HepG2 (cell line): ENCODE results near the gene DNAJA3. TPM values are rescaled to one million over a fixed set of nuclear protein-coding genes. Genes with fewer than 3 reads are reported as not detected.

Experiments used
- ATAC-seq: fragments of 200-7000 bp; cut with Tn5 transposase; 3 replicates; pipeline ENCODE4 v1.9.1; 2020; ENCODE audit warnings: mild to moderate bottlenecking, moderate library complexity
- BruUV-seq: library from RNA; stranded (reverse); fragments of 400-500 nt; replicated peaks from 2 replicates; lab custom pipeline; 2021; lab: Mats Ljungman, UMichigan
- CTCF ChIA-PET: fragments of 300-600 bp; formaldehyde crosslinking; extraction: SDS; loops from one replicate; lab custom pipeline; 2021; ENCODE audit warnings: low total read pairs, inconsistent platforms, low intra/inter-chr PET ratio; lab: Yijun Ruan, JAX
- POLR2A ChIA-PET: fragments of 350-600 bp; sonication (Branson Sonifier 250); formaldehyde crosslinking; loops from one replicate; lab custom pipeline; 2020; ENCODE audit warnings: antibody characterized with exemption, inconsistent platforms; lab: Yijun Ruan, JAX
- DNase-seq: peaks from one replicate; pipeline ENCODE4 v3.0.0-alpha.2; 2015; ENCODE audit warnings: low spot score
- FAIRE-seq: peaks from 3 replicates; lab custom pipeline; 2011; peaks lifted over from hg19 to GRCh38; lab: Jason Lieb, UNC
- H2AFZ ChIP-seq: one replicate; pipeline ENCODE4 v1.6.1; 2011; ENCODE audit warnings: low read length, inconsistent platforms
- H3K27ac ChIP-seq: fragments of 300-600 bp; 3 replicates; pipeline ENCODE4 v1.8.0; 2011; ENCODE audit warnings: mixed run types, mild to moderate bottlenecking, mixed read lengths, low read length, inconsistent platforms; ENCODE audit not compliant: insufficient read depth; ENCODE audit errors: extremely low read length
- H3K27me3 ChIP-seq, 2 experiments: fragments of 200-600 bp in 1 of 2; 2 replicates in 1 of 2; 3 replicates in 1 of 2; pipeline versions ENCODE4 v1.6.0 to v1.8.0; 2011; ENCODE audit warnings: low read length in 2 of 2, mild to moderate bottlenecking in 2 of 2, moderate library complexity in 2 of 2, inconsistent platforms in 1 of 2; ENCODE audit not compliant: insufficient read depth in 2 of 2, control insufficient read depth in 1 of 2
- H3K36me3 ChIP-seq, 2 experiments: fragments of 200-600 bp in 1 of 2; replicated peaks in 1 of 2; 2 replicates in 1 of 2; 3 replicates in 1 of 2; pipeline versions ENCODE4 v1.5.1 to v1.8.0; 2011; ENCODE audit warnings: low read length in 2 of 2, inconsistent platforms in 1 of 2; ENCODE audit not compliant: insufficient read depth in 2 of 2, control insufficient read depth in 1 of 2
- H3K4me1 ChIP-seq: 2 replicates; pipeline ENCODE4 v1.5.1; 2012; ENCODE audit warnings: low read length, inconsistent platforms; ENCODE audit not compliant: insufficient read depth
- H3K4me2 ChIP-seq: 2 replicates; pipeline ENCODE4 v1.6.0; 2011; ENCODE audit warnings: low read depth, low read length, inconsistent platforms
- H3K4me3 ChIP-seq, 3 experiments: fragments of 200-600 bp in 1 of 3; sonication (generic), shearing (Covaris generic) in 1 of 3; replicated peaks in 1 of 3; 2 replicates each; pipeline ENCODE4 v1.5.1; 2011 to 2016; ENCODE audit warnings: low read length in 3 of 3, inconsistent platforms in 2 of 3, low read depth in 2 of 3, mild to moderate bottlenecking in 2 of 3, control low read depth in 1 of 3, mixed read lengths in 1 of 3; ENCODE audit not compliant: insufficient read depth in 1 of 3
- H3K79me2 ChIP-seq: one replicate; pipeline ENCODE4 v1.6.1; 2011; ENCODE audit warnings: low read length, inconsistent platforms; ENCODE audit not compliant: insufficient read depth
- H3K9ac ChIP-seq: 2 replicates; pipeline ENCODE4 v1.6.0; 2011; ENCODE audit warnings: mild to moderate bottlenecking, low read depth, low read length, inconsistent platforms; ENCODE audit not compliant: insufficient read depth
- H3K9me3 ChIP-seq: 2 replicates; pipeline ENCODE4 v1.5.1; 2012; ENCODE audit warnings: mild to moderate bottlenecking, low read length
- H4K20me1 ChIP-seq: 2 replicates; pipeline ENCODE4 v1.6.0; 2011; ENCODE audit warnings: inconsistent platforms, mild to moderate bottlenecking, low read length, moderate library complexity; ENCODE audit not compliant: insufficient read depth
- AGO1 ChIP-seq: fragments of 200-400 bp; formaldehyde crosslinking; IDR thresholded peaks from 2 replicates; pipeline ENCODE4 v1.6.1; 2017; ENCODE audit warnings: mild to moderate bottlenecking, low read depth, low read length, moderate library complexity; ENCODE audit not compliant: poor library complexity, severe bottlenecking
- HNF4G ChIP-seq, 2 experiments: sonication (generic) in 1 of 2; formaldehyde crosslinking in 1 of 2; IDR thresholded peaks; 2 replicates each; pipeline versions ENCODE4 v1.4.0 to v1.6.1; 2011 to 2020; ENCODE audit warnings: borderline replicate concordance in 2 of 2, low read depth in 2 of 2, mild to moderate bottlenecking in 2 of 2, low read length in 1 of 2, missing genetic modification reagents in 1 of 2, moderate library complexity in 1 of 2
- NR2F6 ChIP-seq, 2 experiments: IDR thresholded peaks; 2 replicates each; pipeline ENCODE4 v1.6.1; 2016; ENCODE audit warnings: antibody characterized with exemption in 1 of 2, mild to moderate bottlenecking in 1 of 2
- POLR2A ChIP-seq, 2 experiments: IDR thresholded peaks; 2 replicates each; pipeline ENCODE4 v1.6.1; 2011; ENCODE audit warnings: low read depth in 2 of 2, low read length in 2 of 2, mild to moderate bottlenecking in 1 of 2, moderate library complexity in 1 of 2; ENCODE audit not compliant: insufficient read depth in 1 of 2
- ZBTB3 ChIP-seq: sonication (generic); formaldehyde crosslinking; IDR thresholded peaks from 2 replicates; pipeline ENCODE4 v1.4.0; 2020; ENCODE audit warnings: low read depth, mild to moderate bottlenecking, moderate library complexity, missing genetic modification reagents, borderline replicate concordance
- ZNF3 ChIP-seq: IDR thresholded peaks from 2 replicates; pipeline ENCODE4 v1.7.0; 2017; ENCODE audit warnings: inconsistent platforms
- WGBS: methylation state at CpG from one replicate; pipeline ENCODE4 v1.1.6; 2017; ENCODE audit warnings: low lambda C conversion rate; 5-methylcytosine and 5-hydroxymethylcytosine counted together
- in situ Hi-C: cut with HindIII; loops from 2 replicates; pipeline ENCODE4 v1.10.0; 2017; ENCODE audit warnings: low pct_unique_long_range_greater_than_20kb; ENCODE audit not compliant: extremely low pct_ligation_motif_present
- intact Hi-C: fragments of 100-400 bp; cut with micrococcal nuclease; formaldehyde crosslinking; loops from one replicate; pipeline ENCODE4 v1.10.0; 2022; ENCODE audit not compliant: unreplicated experiment
- polyA plus RNA-seq, 8 experiments: library from polyadenylated mRNA; depleted of rRNA in 3 of 8; stranded (reverse) in 7 of 8; unstranded in 1 of 8; fragments of >200 nt; fragmentation: Illumina TruSeq in 4 of 8; extraction: Trizol in 4 of 8; gene quantifications; 2 replicates each; pipeline versions ENCODE4 v1.2.1 to v1.2.3, GENCODE V29; 2011 to 2016; ENCODE audit warnings: low read depth in 4 of 8, missing spikeins in 1 of 8, mixed read lengths in 1 of 8; ENCODE audit not compliant: insufficient read depth in 1 of 8
- total RNA-seq, 5 experiments: library from RNA; depleted of rRNA; stranded (reverse); fragments of >200 nt; fragmentation: Illumina TruSeq; extraction: Trizol; gene quantifications; 2 replicates each; pipeline ENCODE4 v1.2.3, GENCODE V29; 2016; ENCODE audit warnings: low read depth in 1 of 5
- TF ChIP-seq, protein P1 (sequence below): sonication (generic); formaldehyde crosslinking; IDR thresholded peaks from 2 replicates; pipeline ENCODE4 v1.4.0; 2020; ENCODE audit warnings: missing genetic modification reagents, borderline replicate concordance
- TF ChIP-seq, protein P2 (sequence below): sonication (generic); formaldehyde crosslinking; IDR thresholded peaks from 2 replicates; pipeline ENCODE4 v1.4.0; 2020; ENCODE audit warnings: missing genetic modification reagents, borderline replicate concordance
- TF ChIP-seq, protein P3 (sequence below): sonication (generic); formaldehyde crosslinking; conservative IDR thresholded peaks from 2 replicates; pipeline ENCODE4 v1.4.0; 2020; ENCODE audit warnings: mild to moderate bottlenecking, missing genetic modification reagents, moderate library complexity
- TF ChIP-seq, protein P4 (sequence below): sonication (generic); formaldehyde crosslinking; IDR thresholded peaks from 2 replicates; pipeline ENCODE4 v1.8.1; 2023; ENCODE audit warnings: mild to moderate bottlenecking, moderate library complexity, missing genetic modification reagents

The DNAJA3 gene
- total and polyA plus RNA-seq, 2 of the 13 experiments (the other 11 are each of a cell fraction or from before 2014, with no cell fraction given), result 77.0 to 83.3 TPM

GRCh38 chr16:4378999-4379690, 46.5 kb upstream of the DNAJA3 start:
- FAIRE-seq, result no peak
- CTCF ChIA-PET, result interaction anchor here (2.1 kb wide), 1 partner anchor 21 kb away, joined by 10 read pairs; no protein-coding TSS in a partner anchor
- TF ChIP-seq NR2F6 (IDR thresholded peaks at IDR 0.05) (no peak), NR2F6 (CRISPR knock-in tag; IDR thresholded peaks at IDR 0.05) (peak; percentile 12; the same call in 1 of the 2 replicates), POLR2A (IDR thresholded peaks at IDR 0.05; ENCODE audit: insufficient read depth in 1 of 2, low read depth in 2 of 2, low read length in 2 of 2) (0 out of 4 replicates have a peak, but pooled peaks of 1 of the 2 experiments have one; percentile 25), AGO1 (peak; percentile 37), HNF4G (IDR thresholded peaks at IDR 0.05; ENCODE audit: borderline replicate concordance, low read depth, low read length) (peak; percentile 34; the same call in 1 of the 2 replicates), HNF4G (CRISPR knock-in tag; IDR thresholded peaks at IDR 0.05; ENCODE audit: borderline replicate concordance, low read depth) (no peak), ZBTB3 (CRISPR knock-in tag) (no peak), ZNF3 (CRISPR knock-in tag) (no peak)
- TF ChIP-seq, protein P1, sequence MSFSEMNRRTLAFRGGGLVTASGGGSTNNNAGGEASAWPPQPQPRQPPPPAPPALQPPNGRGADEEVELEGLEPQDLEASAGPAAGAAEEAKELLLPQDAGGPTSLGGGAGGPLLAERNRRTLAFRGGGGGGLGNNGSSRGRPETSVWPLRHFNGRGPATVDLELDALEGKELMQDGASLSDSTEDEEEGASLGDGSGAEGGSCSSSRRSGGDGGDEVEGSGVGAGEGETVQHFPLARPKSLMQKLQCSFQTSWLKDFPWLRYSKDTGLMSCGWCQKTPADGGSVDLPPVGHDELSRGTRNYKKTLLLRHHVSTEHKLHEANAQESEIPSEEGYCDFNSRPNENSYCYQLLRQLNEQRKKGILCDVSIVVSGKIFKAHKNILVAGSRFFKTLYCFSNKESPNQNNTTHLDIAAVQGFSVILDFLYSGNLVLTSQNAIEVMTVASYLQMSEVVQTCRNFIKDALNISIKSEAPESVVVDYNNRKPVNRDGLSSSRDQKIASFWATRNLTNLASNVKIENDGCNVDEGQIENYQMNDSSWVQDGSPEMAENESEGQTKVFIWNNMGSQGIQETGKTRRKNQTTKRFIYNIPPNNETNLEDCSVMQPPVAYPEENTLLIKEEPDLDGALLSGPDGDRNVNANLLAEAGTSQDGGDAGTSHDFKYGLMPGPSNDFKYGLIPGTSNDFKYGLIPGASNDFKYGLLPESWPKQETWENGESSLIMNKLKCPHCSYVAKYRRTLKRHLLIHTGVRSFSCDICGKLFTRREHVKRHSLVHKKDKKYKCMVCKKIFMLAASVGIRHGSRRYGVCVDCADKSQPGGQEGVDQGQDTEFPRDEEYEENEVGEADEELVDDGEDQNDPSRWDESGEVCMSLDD, result peak; percentile 52; the same call in 1 of the 2 replicates
- TF ChIP-seq, protein P2, sequence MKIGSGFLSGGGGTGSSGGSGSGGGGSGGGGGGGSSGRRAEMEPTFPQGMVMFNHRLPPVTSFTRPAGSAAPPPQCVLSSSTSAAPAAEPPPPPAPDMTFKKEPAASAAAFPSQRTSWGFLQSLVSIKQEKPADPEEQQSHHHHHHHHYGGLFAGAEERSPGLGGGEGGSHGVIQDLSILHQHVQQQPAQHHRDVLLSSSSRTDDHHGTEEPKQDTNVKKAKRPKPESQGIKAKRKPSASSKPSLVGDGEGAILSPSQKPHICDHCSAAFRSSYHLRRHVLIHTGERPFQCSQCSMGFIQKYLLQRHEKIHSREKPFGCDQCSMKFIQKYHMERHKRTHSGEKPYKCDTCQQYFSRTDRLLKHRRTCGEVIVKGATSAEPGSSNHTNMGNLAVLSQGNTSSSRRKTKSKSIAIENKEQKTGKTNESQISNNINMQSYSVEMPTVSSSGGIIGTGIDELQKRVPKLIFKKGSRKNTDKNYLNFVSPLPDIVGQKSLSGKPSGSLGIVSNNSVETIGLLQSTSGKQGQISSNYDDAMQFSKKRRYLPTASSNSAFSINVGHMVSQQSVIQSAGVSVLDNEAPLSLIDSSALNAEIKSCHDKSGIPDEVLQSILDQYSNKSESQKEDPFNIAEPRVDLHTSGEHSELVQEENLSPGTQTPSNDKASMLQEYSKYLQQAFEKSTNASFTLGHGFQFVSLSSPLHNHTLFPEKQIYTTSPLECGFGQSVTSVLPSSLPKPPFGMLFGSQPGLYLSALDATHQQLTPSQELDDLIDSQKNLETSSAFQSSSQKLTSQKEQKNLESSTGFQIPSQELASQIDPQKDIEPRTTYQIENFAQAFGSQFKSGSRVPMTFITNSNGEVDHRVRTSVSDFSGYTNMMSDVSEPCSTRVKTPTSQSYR (CRISPR knock-in tag), result peak; percentile 83
- TF ChIP-seq, protein P3, sequence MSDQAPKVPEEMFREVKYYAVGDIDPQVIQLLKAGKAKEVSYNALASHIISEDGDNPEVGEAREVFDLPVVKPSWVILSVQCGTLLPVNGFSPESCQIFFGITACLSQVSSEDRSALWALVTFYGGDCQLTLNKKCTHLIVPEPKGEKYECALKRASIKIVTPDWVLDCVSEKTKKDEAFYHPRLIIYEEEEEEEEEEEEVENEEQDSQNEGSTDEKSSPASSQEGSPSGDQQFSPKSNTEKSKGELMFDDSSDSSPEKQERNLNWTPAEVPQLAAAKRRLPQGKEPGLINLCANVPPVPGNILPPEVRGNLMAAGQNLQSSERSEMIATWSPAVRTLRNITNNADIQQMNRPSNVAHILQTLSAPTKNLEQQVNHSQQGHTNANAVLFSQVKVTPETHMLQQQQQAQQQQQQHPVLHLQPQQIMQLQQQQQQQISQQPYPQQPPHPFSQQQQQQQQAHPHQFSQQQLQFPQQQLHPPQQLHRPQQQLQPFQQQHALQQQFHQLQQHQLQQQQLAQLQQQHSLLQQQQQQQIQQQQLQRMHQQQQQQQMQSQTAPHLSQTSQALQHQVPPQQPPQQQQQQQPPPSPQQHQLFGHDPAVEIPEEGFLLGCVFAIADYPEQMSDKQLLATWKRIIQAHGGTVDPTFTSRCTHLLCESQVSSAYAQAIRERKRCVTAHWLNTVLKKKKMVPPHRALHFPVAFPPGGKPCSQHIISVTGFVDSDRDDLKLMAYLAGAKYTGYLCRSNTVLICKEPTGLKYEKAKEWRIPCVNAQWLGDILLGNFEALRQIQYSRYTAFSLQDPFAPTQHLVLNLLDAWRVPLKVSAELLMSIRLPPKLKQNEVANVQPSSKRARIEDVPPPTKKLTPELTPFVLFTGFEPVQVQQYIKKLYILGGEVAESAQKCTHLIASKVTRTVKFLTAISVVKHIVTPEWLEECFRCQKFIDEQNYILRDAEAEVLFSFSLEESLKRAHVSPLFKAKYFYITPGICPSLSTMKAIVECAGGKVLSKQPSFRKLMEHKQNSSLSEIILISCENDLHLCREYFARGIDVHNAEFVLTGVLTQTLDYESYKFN (CRISPR knock-in tag), result peak; percentile 57
- TF ChIP-seq, protein P4, sequence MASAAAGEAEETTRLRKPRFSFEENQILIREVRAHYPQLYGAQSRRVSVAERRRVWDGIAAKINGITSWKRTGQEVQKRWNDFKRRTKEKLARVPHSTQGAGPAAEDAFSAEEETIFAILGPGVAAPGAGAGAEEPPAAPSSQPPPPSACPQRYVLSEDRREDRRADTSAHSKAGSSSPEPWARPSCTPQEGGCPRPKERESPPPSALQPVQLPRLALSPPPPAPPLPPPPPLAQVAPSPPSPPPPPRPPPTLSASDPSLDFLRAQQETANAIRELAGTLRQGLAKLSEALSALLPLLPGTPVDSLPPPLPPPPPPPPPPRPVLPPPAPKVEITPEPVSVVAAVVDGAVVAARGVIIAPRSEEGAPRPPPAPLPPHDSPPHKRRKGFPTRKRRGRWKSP, result no peak

More at GRCh38 chr16:4378999-4379690, 46.5 kb upstream of the DNAJA3 start:
- Histone ChIP-seq H2AFZ (no peak overlapping the region), H3K27ac (peak overlapping the region; percentile 52), H4K20me1 (peaks cover 48% of the 10 kb centered on the region), H3K9ac (peak overlapping the region; percentile 25; the same call in 1 of the 2 replicates), H3K4me3 (peak overlapping the region in 1 of 3 experiments; percentile 11; a peak in 1 of 6 replicates), H3K9me3 (no peaks in the 10 kb centered on the region), H3K27me3 (no peaks in the 10 kb centered on the region), H3K4me1 (peaks cover 62% of the 10 kb centered on the region), H3K4me2 (peak overlapping the region; percentile 31; the same call in 1 of the 2 replicates), H3K79me2 (peaks cover 37% of the 10 kb centered on the region), H3K36me3 (peaks cover 7 to 13% of the 10 kb centered on the region in 2 experiments)
- 100% methylated on average over 5 of the region's 21 CpGs for WGBS
- POLR2A ChIA-PET, result interaction anchor here (0.9 to 1.5 kb wide), 3 partner anchors 8 to 28 kb away, joined by 3 to 5 read pairs (median 4); partner anchors contain the start of genes PAM16 and VASN
- in situ Hi-C loops (no loop called here), intact Hi-C loops (no loop called here)
- no peak for DNase-seq
- ATAC-seq, result peak; percentile 7; the same call in 2 of the 3 replicates
- BruUV-seq, result no TSS peak
